Measurements from ENCODE around the gene KIF3B. TPM values are rescaled to one million over a fixed set of nuclear protein-coding genes. Genes with fewer than 3 reads are reported as not detected.

Gene KIF3B
- total RNA-seq, 1 experiment from 2014 or later: 52.3 TPM

GRCh38 chr20:32344835-32345506, 67.5 kb downstream of the KIF3B start:
- DNase-seq: no peak
- POLR2A ChIA-PET (ENCODE audit: unreplicated experiment): no interaction called here
- H3K4me3 ChIP-seq: no peak overlapping the region
- CTCF ChIA-PET: no interaction called here
- H3K27ac ChIP-seq: no peak overlapping the region
- H4K20me1 ChIP-seq (ENCODE audit: insufficient read depth): no peaks in the 10 kb centered on the region
- no peaks in the 10 kb centered on the region for H3K4me1 ChIP-seq (replicated peaks; ENCODE audit: insufficient read depth)
- H2AFZ ChIP-seq: no peak overlapping the region
- H3K9me3 ChIP-seq (ENCODE audit: insufficient read depth, low read depth): no peaks in the 10 kb centered on the region
- H3K36me3 ChIP-seq (ENCODE audit: low read depth): no peaks in the 10 kb centered on the region
- H3K27me3 ChIP-seq (ENCODE audit: insufficient read depth, low read depth): no peaks in the 10 kb centered on the region
- no peak overlapping the region for H3K4me2 ChIP-seq
- TF ChIP-seq EZH2 (IDR thresholded peaks at IDR 0.05; ENCODE audit: low read depth): no peak
- TF ChIP-seq CTCF (conservative IDR thresholded peaks at IDR 0.05): no peak
- no peaks in the 10 kb centered on the region for H3K79me2 ChIP-seq (ENCODE audit: low read depth)
- BruUV-seq (replicated peaks): no TSS peak
- intact Hi-C loops (cut with micrococcal nuclease; ENCODE audit: unreplicated experiment): no loop called here
- H3F3A ChIP-seq (ENCODE audit: insufficient read depth, low read depth): 0 out of 2 replicates have a peak, but pooled peaks cover 8% of the 10 kb centered on the region
- H3K9me2 ChIP-seq (ENCODE audit: insufficient read depth): no peaks in the 10 kb centered on the region; the same call in 1 of the 2 replicates

GRCh38 chr20:32348207-32348606, 70.8 kb downstream of the KIF3B start:
- CTCF ChIA-PET: no interaction called here
- TF ChIP-seq EZH2 (IDR thresholded peaks at IDR 0.05; ENCODE audit: low read depth) (no peak), CTCF (conservative IDR thresholded peaks at IDR 0.05) (no peak)
- Histone ChIP-seq H3K4me1 (replicated peaks; ENCODE audit: insufficient read depth) (no peaks in the 10 kb centered on the region), H3K36me3 (ENCODE audit: low read depth) (no peaks in the 10 kb centered on the region), H3K79me2 (ENCODE audit: low read depth) (no peaks in the 10 kb centered on the region), H3K4me2 (no peak overlapping the region), H3K9me3 (ENCODE audit: insufficient read depth, low read depth) (no peaks in the 10 kb centered on the region), H4K20me1 (ENCODE audit: insufficient read depth) (no peaks in the 10 kb centered on the region), H3K9me2 (ENCODE audit: insufficient read depth) (no peaks in the 10 kb centered on the region; the same call in 1 of the 2 replicates), H3K4me3 (no peak overlapping the region), H2AFZ (no peak overlapping the region), H3K27ac (no peak overlapping the region), H3F3A (ENCODE audit: insufficient read depth, low read depth) (no peaks in the 10 kb centered on the region), H3K27me3 (ENCODE audit: insufficient read depth, low read depth) (no peaks in the 10 kb centered on the region)
- intact Hi-C loops (cut with micrococcal nuclease; ENCODE audit: unreplicated experiment): no loop called here
- DNase-seq: no peak
- POLR2A ChIA-PET (ENCODE audit: unreplicated experiment): no interaction called here
- no TSS peak for BruUV-seq (replicated peaks)

- TF ChIP-seq EZH2 (IDR thresholded peaks at IDR 0.05; ENCODE audit: low read depth) (no peak), CTCF (conservative IDR thresholded peaks at IDR 0.05) (no peak)
- no peaks in the 10 kb centered on the region for H3K36me3 ChIP-seq (ENCODE audit: low read depth)
- H3K27ac ChIP-seq: no peak overlapping the region
- DNase-seq: no peak
- no peaks in the 10 kb centered on the region for H3K79me2 ChIP-seq (ENCODE audit: low read depth)
- ChIA-PET CTCF (interaction anchor here (0.7 kb wide), 1 partner anchor 44 kb away, joined by 3 read pairs; no protein-coding TSS in a partner anchor), POLR2A (ENCODE audit: unreplicated experiment) (no interaction called here)
- H3K4me1 ChIP-seq (replicated peaks; ENCODE audit: insufficient read depth): peaks cover 16% of the 10 kb centered on the region
- no peaks in the 10 kb centered on the region for H3K27me3 ChIP-seq (ENCODE audit: insufficient read depth, low read depth)
- intact Hi-C loops (cut with micrococcal nuclease; ENCODE audit: unreplicated experiment): no loop called here
- H2AFZ ChIP-seq: no peak overlapping the region
- H3K9me2 ChIP-seq (ENCODE audit: insufficient read depth): no peaks in the 10 kb centered on the region; the same call in 1 of the 2 replicates
- H3K9me3 ChIP-seq (ENCODE audit: insufficient read depth, low read depth): no peaks in the 10 kb centered on the region
- H3F3A ChIP-seq (ENCODE audit: insufficient read depth, low read depth): peaks cover 13% of the 10 kb centered on the region; the same call in 1 of the 2 replicates
- no peak overlapping the region for H3K4me2 ChIP-seq
- H4K20me1 ChIP-seq (ENCODE audit: insufficient read depth): no peaks in the 10 kb centered on the region
- no TSS peak for BruUV-seq (replicated peaks)
- no peak overlapping the region for H3K4me3 ChIP-seq
These were observed 73.0 kb downstream of the KIF3B start for GRCh38 chr20:32350421-32350820.
